Mucosa of descending colon (tissue), 3 donors: ENCODE results near the gene REXO1. TPM values are rescaled to one million over a fixed set of nuclear protein-coding genes. Genes with fewer than 3 reads are reported as not detected.
A peak's percentile ranks its signal among the peaks of the same experiment; 100 is the strongest.

Experiments used
- ATAC-seq: fragments of 200-7000 bp; cut with Tn5 transposase; one replicate; pipeline ENCODE4 v1.9.1; 2020; ENCODE audit warnings: mild to moderate bottlenecking, moderate library complexity
- DNase-seq, 3 donors: peaks; one replicate each; pipeline ENCODE4 v3.0.0-alpha.2; 2020
- H3K36me3 ChIP-seq: fragments of 200-600 bp; one replicate; pipeline ENCODE4 v1.8.0; 2021; ENCODE audit warnings: low read depth, mild to moderate bottlenecking
- H3K4me1 ChIP-seq: fragments of 200-600 bp; one replicate; pipeline ENCODE4 v1.8.0; 2021; ENCODE audit warnings: low read depth, mild to moderate bottlenecking
- H3K4me3 ChIP-seq: fragments of 200-600 bp; one replicate; pipeline ENCODE4 v1.8.0; 2021; ENCODE audit warnings: mild to moderate bottlenecking
- H3K9me3 ChIP-seq: fragments of 200-600 bp; one replicate; pipeline ENCODE4 v1.8.0; 2021; ENCODE audit warnings: mild to moderate bottlenecking
- CTCF ChIP-seq: fragments of 200-600 bp; IDR thresholded peaks from one replicate; pipeline ENCODE4 v1.8.0; 2022; ENCODE audit warnings: antibody characterized with exemption, mild to moderate bottlenecking
- intact Hi-C, 2 donors: fragments of 100-400 bp; cut with DNase I in 1 of 2; cut with micrococcal nuclease in 1 of 2; formaldehyde crosslinking; loops; one replicate each; pipeline versions ENCODE4 v1.11.0 to v1.11.1; 2022; cut with DNase I, micrococcal nuclease
- total RNA-seq, 3 donors: library from RNA; stranded (reverse); fragmentation: NEBNext Ultra II Directional in 2 of 3; extraction: Animal tissue kit (Norgen Biotek cat#: 25700) in 2 of 3; gene quantifications; one replicate each; pipeline versions ENCODE4 v1.2.1 to v1.2.4, GENCODE V29; 2021 to 2023
- donor health status: DM: no; HTN: no; CAD: no; lungs with moderate emphysema.
- donor health status: DM: no; HTN: no; CAD: no.
- donor health status: DM: no; HTN: yes; CAD: no.

REXO1 gene
- total RNA-seq, 3 donors from 2014 or later, result 45.4 to 54.3 (median 50.2) TPM

- no peaks in the 10 kb centered on the region for H3K9me3 ChIP-seq
- ATAC-seq (no peak), DNase-seq (peak in 1 of 3 donors; percentile 75)
- H3K4me1 ChIP-seq, result peaks cover 17% of the 10 kb centered on the region
- intact Hi-C loops, result no loop called here
- no peak overlapping the region for H3K4me3 ChIP-seq
- H3K36me3 ChIP-seq, result no peaks in the 10 kb centered on the region
- no peak for TF ChIP-seq CTCF
Observed at GRCh38 chr19:1865172-1866010, 17.1 kb upstream of the REXO1 start.

- Histone ChIP-seq H3K9me3 (no peaks in the 10 kb centered on the region), H3K4me1 (peaks cover 25% of the 10 kb centered on the region), H3K36me3 (no peaks in the 10 kb centered on the region), H3K4me3 (peak overlapping the region; percentile 30)
- DNase-seq (peak; percentile 79 to 86 (median 85)), ATAC-seq (peak; percentile 49)
- peak; percentile 89 for TF ChIP-seq CTCF
- intact Hi-C loops, result no loop called here
Observed at GRCh38 chr19:1864480-1865171, 16.3 kb upstream of the REXO1 start.

- DNase-seq, result peak; percentile 93 to 95 (median 94)
- no peak for TF ChIP-seq CTCF
- intact Hi-C loops, result no loop called here
- Histone ChIP-seq H3K4me3 (peak overlapping the region; percentile 30), H3K4me1 (peaks cover 33% of the 10 kb centered on the region), H3K36me3 (no peaks in the 10 kb centered on the region), H3K9me3 (no peaks in the 10 kb centered on the region)
- peak; percentile 80 for ATAC-seq
Observed at GRCh38 chr19:1863638-1864479, 15.6 kb upstream of the REXO1 start.

- Histone ChIP-seq H3K9me3 (no peaks in the 10 kb centered on the region), H3K36me3 (no peaks in the 10 kb centered on the region), H3K4me1 (peaks cover 39% of the 10 kb centered on the region), H3K4me3 (peak within 1 kb of the TSS; percentile 39)
- DNase-seq, result no peak
- intact Hi-C loops, result no loop called here
- no peak for TF ChIP-seq CTCF
- ATAC-seq, result no peak
Observed at GRCh38 chr19:1863328-1863637, 15.0 kb upstream of the REXO1 start, which contains the start of gene KLF16. TSS of gene KLF16 (minus strand) at chr19:1863579. CDS start at chr19:1863497, 82 bp downstream.
